Endothelial cell (in vitro differentiated cells): ENCODE measurements around the gene GFY. TPM values are rescaled to one million over a fixed set of nuclear protein-coding genes. Genes with fewer than 3 reads are reported as not detected.
"Not testable (repeated sequence)": the region's sequence is repeated elsewhere in the genome, so short reads cannot be mapped to it uniquely, and the experiment has no call there.

ENCODE experiments used
- DNase-seq: peaks from one replicate; pipeline ENCODE4 v3.0.0; 2021; ENCODE audit warnings: low spot score
- H3K27ac Mint-ChIP-seq: one replicate; pipeline ENCODE4 v1.8.0; 2021; ENCODE audit warnings: mixed read lengths, inconsistent platforms; ENCODE audit not compliant: unreplicated experiment
- H3K27me3 Mint-ChIP-seq: one replicate; pipeline ENCODE4 v1.8.0; 2021; ENCODE audit warnings: mild to moderate bottlenecking, moderate library complexity, mixed read lengths, inconsistent platforms; ENCODE audit not compliant: unreplicated experiment
- H3K36me3 Mint-ChIP-seq: one replicate; pipeline ENCODE4 v1.8.0; 2021; ENCODE audit warnings: mild to moderate bottlenecking, low read depth, mixed read lengths, inconsistent platforms; ENCODE audit not compliant: unreplicated experiment
- H3K4me1 Mint-ChIP-seq: one replicate; pipeline ENCODE4 v1.8.0; 2021; ENCODE audit warnings: mild to moderate bottlenecking, mixed read lengths, inconsistent platforms; ENCODE audit not compliant: unreplicated experiment
- H3K4me3 Mint-ChIP-seq: one replicate; pipeline ENCODE4 v1.8.0; 2021; ENCODE audit warnings: mild to moderate bottlenecking, mixed read lengths, inconsistent platforms; ENCODE audit not compliant: unreplicated experiment
- H3K9me3 Mint-ChIP-seq: one replicate; pipeline ENCODE4 v1.8.0; 2021; ENCODE audit warnings: mixed read lengths, inconsistent platforms; ENCODE audit not compliant: unreplicated experiment
- CTCF ChIP-seq: fragments of 200-600 bp; sonication (generic); IDR thresholded peaks from one replicate; pipeline ENCODE4 v1.5.0; 2021; ENCODE audit warnings: antibody characterized with exemption; ENCODE audit not compliant: unreplicated experiment
- total RNA-seq: library from RNA; stranded (reverse); fragmentation: NEBNext Ultra II Directional; extraction: Animal tissue kit (Norgen Biotek cat#: 25700); gene quantifications from one replicate; pipeline ENCODE4 v1.2.1, GENCODE V29; 2021; ENCODE audit not compliant: unreplicated experiment

Gene GFY
- total RNA-seq, 1 donor from 2014 or later = not detected

GRCh38 chr19:49468746-49469447 is 43.7 kb downstream of the GFY start:
- Mint-ChIP-seq H3K27me3 (peaks cover 5% of the 10 kb centered on the region), H3K9me3 (no peaks in the 10 kb centered on the region), H3K4me3 (peak overlapping the region; percentile 11), H3K27ac (no peak overlapping the region), H3K4me1 (peaks cover 5% of the 10 kb centered on the region), H3K36me3 (peaks cover 6% of the 10 kb centered on the region)
- no peak for TF ChIP-seq CTCF
- DNase-seq = no peak

- DNase-seq = no peak
- Mint-ChIP-seq H3K36me3 (no peaks in the 10 kb centered on the region), H3K27ac (no peak overlapping the region), H3K9me3 (no peaks in the 10 kb centered on the region), H3K4me3 (no peak overlapping the region), H3K27me3 (peaks cover 4% of the 10 kb centered on the region), H3K4me1 (peaks cover 5% of the 10 kb centered on the region)
- no peak for TF ChIP-seq CTCF
Measured at GRCh38 chr19:49469828-49470614, 44.8 kb downstream of the GFY start.

- no peak for TF ChIP-seq CTCF
- Mint-ChIP-seq H3K9me3 (no peaks in the 10 kb centered on the region), H3K4me3 (no peak overlapping the region), H3K4me1 (peaks cover 5% of the 10 kb centered on the region), H3K36me3 (no peaks in the 10 kb centered on the region), H3K27ac (no peak overlapping the region), H3K27me3 (peaks cover 4% of the 10 kb centered on the region)
- no peak for DNase-seq
Measured at GRCh38 chr19:49470615-49470978, 45.4 kb downstream of the GFY start.

GRCh38 chr19:49472936-49473335 is 47.7 kb downstream of the GFY start:
- Mint-ChIP-seq H3K9me3 (no peaks in the 10 kb centered on the region), H3K27me3 (peaks cover 2% of the 10 kb centered on the region), H3K4me1 (peaks cover 5% of the 10 kb centered on the region), H3K4me3 (no peak overlapping the region), H3K27ac (peak overlapping the region; percentile 26), H3K36me3 (no peaks in the 10 kb centered on the region)
- DNase-seq = no peak
- no peak for TF ChIP-seq CTCF

GRCh38 chr19:49473501-49473867 is 48.3 kb downstream of the GFY start:
- DNase-seq, H3K9me3 Mint-ChIP-seq, H3K36me3 Mint-ChIP-seq, H3K27me3 Mint-ChIP-seq, H3K4me1 Mint-ChIP-seq, H3K4me3 Mint-ChIP-seq: not testable (repeated sequence)
- peak overlapping the region; percentile 26 for H3K27ac Mint-ChIP-seq
